OCI-LY7 (cell line): Measurements from ENCODE around the gene DYNLRB1. TPM values are rescaled to one million over a fixed set of nuclear protein-coding genes. Genes with fewer than 3 reads are reported as not detected.

ENCODE experiments used
- BruUV-seq: library from RNA; stranded (reverse); fragments of 400-500 nt; replicated peaks from 2 replicates; lab custom pipeline; 2021; lab: Mats Ljungman, UMichigan
- CTCF ChIA-PET: fragments of 300-600 bp; sonication (Branson Sonifier 250); formaldehyde crosslinking; loops from one replicate; lab custom pipeline; 2022; ENCODE audit warnings: antibody characterized with exemption; ENCODE audit not compliant: unreplicated experiment; lab: Charles Lee
- POLR2A ChIA-PET: fragments of 300-600 bp; sonication (Branson Sonifier 250); formaldehyde crosslinking; loops from one replicate; lab custom pipeline; 2022; ENCODE audit warnings: antibody characterized with exemption; lab: Charles Lee
- DNase-seq: peaks from one replicate; pipeline ENCODE4 v3.0.0-alpha.2; 2015; ENCODE audit warnings: low spot score
- H2AFZ ChIP-seq: fragments of 200-600 bp; sonication (generic), shearing (Covaris generic); 2 replicates; pipeline ENCODE4 v1.6.1; 2014; ENCODE audit warnings: mild to moderate bottlenecking, antibody characterized with exemption, low read length, moderate library complexity
- H3K27ac ChIP-seq: fragments of 200-600 bp; sonication (generic); 2 replicates; pipeline ENCODE4 v1.5.1; 2014; ENCODE audit warnings: mixed run types, low read depth, mild to moderate bottlenecking, moderate library complexity, low read length, inconsistent platforms; ENCODE audit not compliant: poor library complexity, severe bottlenecking
- H3K36me3 ChIP-seq: fragments of 200-600 bp; sonication (generic); 2 replicates; pipeline ENCODE4 v1.6.1; 2014; ENCODE audit warnings: mild to moderate bottlenecking, antibody characterized with exemption, low read length, moderate library complexity, mixed read lengths; ENCODE audit not compliant: insufficient read depth
- H3K4me1 ChIP-seq: fragments of 200-600 bp; sonication (generic); 2 replicates; pipeline ENCODE4 v1.5.1; 2014; ENCODE audit warnings: mild to moderate bottlenecking, low read length; ENCODE audit not compliant: insufficient read depth, poor library complexity, severe bottlenecking
- H3K4me2 ChIP-seq: fragments of 200-600 bp; sonication (generic); 2 replicates; pipeline ENCODE4 v1.6.1; 2014; ENCODE audit warnings: mild to moderate bottlenecking, low read length
- H3K4me3 ChIP-seq: fragments of 200-600 bp; sonication (generic); 2 replicates; pipeline ENCODE4 v1.5.1; 2014; ENCODE audit warnings: mild to moderate bottlenecking, low read depth, low read length; ENCODE audit not compliant: poor library complexity, severe bottlenecking
- H3K79me2 ChIP-seq: fragments of 200-600 bp; sonication (generic); 2 replicates; pipeline ENCODE4 v1.6.1; 2016; ENCODE audit warnings: low read depth, mild to moderate bottlenecking, low read length, moderate library complexity, mixed read lengths; ENCODE audit not compliant: insufficient read depth
- H3K9me2 ChIP-seq: fragments of 200-600 bp; sonication (generic); 2 replicates; pipeline ENCODE4 v1.6.1; 2016; ENCODE audit warnings: mild to moderate bottlenecking, low read length, mixed read lengths; ENCODE audit not compliant: insufficient read depth
- H3K9me3 ChIP-seq: fragments of 200-600 bp; sonication (generic); 2 replicates; pipeline ENCODE4 v1.6.1; 2014; ENCODE audit warnings: mild to moderate bottlenecking, mixed run types, low read length, mixed read lengths
- H4K20me1 ChIP-seq: fragments of 200-600 bp; sonication (generic); 2 replicates; pipeline ENCODE4 v1.6.1; 2014; ENCODE audit warnings: mild to moderate bottlenecking, antibody characterized with exemption, low read length, moderate library complexity, mixed read lengths; ENCODE audit not compliant: insufficient read depth
- CTCF ChIP-seq: fragments of 200-600 bp; sonication (generic); conservative IDR thresholded peaks from 2 replicates; pipeline ENCODE4 v1.5.1; 2014; ENCODE audit warnings: mild to moderate bottlenecking, antibody characterized with exemption, low read length, moderate library complexity, mixed read lengths
- EZH2phosphoT487 ChIP-seq: fragments of 200-600 bp; sonication (generic); IDR thresholded peaks from 2 replicates; pipeline ENCODE4 v1.6.1; 2018; ENCODE audit warnings: low read depth, borderline replicate concordance, mild to moderate bottlenecking, mixed run types, antibody characterized with exemption, low read length, moderate library complexity, mixed read lengths
- intact Hi-C: fragments of 100-400 bp; cut with micrococcal nuclease; formaldehyde crosslinking; loops from one replicate; pipeline ENCODE4 v1.10.0; 2022; ENCODE audit not compliant: unreplicated experiment
- total RNA-seq, 2 experiments: library from RNA; depleted of rRNA in 1 of 2; stranded (reverse); fragments of >200 nt in 1 of 2; shearing (Covaris generic) in 1 of 2; gene quantifications; 2 replicates each; pipeline ENCODE4 v1.2.3, GENCODE V29; 2014 to 2022

The DYNLRB1 gene
- total RNA-seq, 2 experiments from 2014 or later: 94.2 to 128 TPM

- no TSS peak for BruUV-seq
- H2AFZ ChIP-seq: no peak overlapping the region
- TF ChIP-seq CTCF (no peak), EZH2phosphoT487 (no peak)
- intact Hi-C loops: no loop called here
- no peaks in the 10 kb centered on the region for H3K9me3 ChIP-seq
- H3K79me2 ChIP-seq: no peaks in the 10 kb centered on the region
- H3K36me3 ChIP-seq: peaks cover 30% of the 10 kb centered on the region
- no peak overlapping the region for H3K27ac ChIP-seq
- no peak overlapping the region for H3K4me3 ChIP-seq
- ChIA-PET POLR2A (no interaction called here), CTCF (no interaction called here)
- no peak overlapping the region for H3K4me2 ChIP-seq
- H4K20me1 ChIP-seq: no peaks in the 10 kb centered on the region
- H3K9me2 ChIP-seq: no peaks in the 10 kb centered on the region
- DNase-seq: no peak
- H3K4me1 ChIP-seq: no peaks in the 10 kb centered on the region
Measured at GRCh38 chr20:34541264-34541901, 25.2 kb downstream of the DYNLRB1 start.

DNA sequence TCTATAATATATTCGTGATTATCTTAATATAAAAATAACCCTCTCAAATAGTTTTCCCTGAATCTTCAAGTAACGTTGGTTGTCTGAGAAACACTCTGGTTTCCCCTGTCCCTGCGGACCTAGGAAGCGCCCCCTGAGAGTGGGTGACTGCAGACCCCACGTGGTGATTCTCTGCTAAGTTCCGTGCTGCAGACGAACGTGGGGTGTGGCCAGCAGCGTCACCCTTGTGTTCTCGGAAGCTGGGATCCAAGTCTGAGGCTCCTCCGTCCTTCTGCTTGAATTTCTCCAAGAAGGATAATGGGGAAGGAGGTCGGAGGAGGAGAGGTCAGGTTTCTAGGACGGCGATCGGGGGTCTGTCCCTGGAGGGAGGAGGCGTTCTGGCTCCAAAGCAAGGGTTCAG is 25.7 kb downstream of the DYNLRB1 start:
- H3K79me2 ChIP-seq: no peaks in the 10 kb centered on the region
- no peaks in the 10 kb centered on the region for H3K9me2 ChIP-seq
- TF ChIP-seq EZH2phosphoT487 (no peak), CTCF (no peak)
- H3K4me1 ChIP-seq: no peaks in the 10 kb centered on the region
- H3K36me3 ChIP-seq: peaks cover 27% of the 10 kb centered on the region
- intact Hi-C loops: no loop called here
- no peaks in the 10 kb centered on the region for H4K20me1 ChIP-seq
- no peak for DNase-seq
- POLR2A ChIA-PET: no interaction called here
- H2AFZ ChIP-seq: no peak overlapping the region
- CTCF ChIA-PET: no interaction called here
- no peaks in the 10 kb centered on the region for H3K9me3 ChIP-seq
- no peak overlapping the region for H3K27ac ChIP-seq
- no TSS peak for BruUV-seq
- H3K4me2 ChIP-seq: no peak overlapping the region
- no peak overlapping the region for H3K4me3 ChIP-seq

GRCh38 chr20:34542439-34542838 is 26.2 kb downstream of the DYNLRB1 start:
- POLR2A ChIA-PET: interaction anchor here (0.7 kb wide), 1 partner anchor 232 kb away, joined by 3 read pairs; no protein-coding TSS in a partner anchor
- no peak overlapping the region for H2AFZ ChIP-seq

More at GRCh38 chr20:34542439-34542838, 26.2 kb downstream of the DYNLRB1 start:
- CTCF ChIA-PET: no interaction called here
- no peak overlapping the region for H3K4me2 ChIP-seq
- H3K9me3 ChIP-seq: no peaks in the 10 kb centered on the region
- no peaks in the 10 kb centered on the region for H3K79me2 ChIP-seq
- BruUV-seq: no TSS peak
- intact Hi-C loops: no loop called here
- H4K20me1 ChIP-seq: no peaks in the 10 kb centered on the region
- DNase-seq: no peak
- H3K9me2 ChIP-seq: no peaks in the 10 kb centered on the region
- peaks cover 22% of the 10 kb centered on the region; the same call in 1 of the 2 replicates for H3K36me3 ChIP-seq
- H3K4me3 ChIP-seq: no peak overlapping the region
- no peak overlapping the region for H3K27ac ChIP-seq
- H3K4me1 ChIP-seq: no peaks in the 10 kb centered on the region
- no peak for TF ChIP-seq EZH2phosphoT487
- TF ChIP-seq CTCF: no peak
